Stomach (tissue), 4 donors: ENCODE data around the gene RFX2.

Experiments
- CTCF ChIP-seq, 7 experiments: fragments of 450-650 bp in 4 of 7; fragments of 200-600 bp in 3 of 7; sonication (generic) in 3 of 7; IDR thresholded peaks; one replicate each; pipeline ENCODE4 v1.5.1; 2016 to 2019; ENCODE audit warnings: antibody characterized with exemption in 7 of 7, control low read depth in 2 of 7, mild to moderate bottlenecking in 1 of 7
- POLR2A ChIP-seq, 4 donors: fragments of 450-650 bp; IDR thresholded peaks; one replicate each; pipeline ENCODE4 v1.6.1; 2016; ENCODE audit warnings: antibody characterized with exemption in 4 of 4, control low read depth in 2 of 4, mild to moderate bottlenecking in 1 of 4, moderate library complexity in 1 of 4
- POLR2AphosphoS5 ChIP-seq, 3 donors: sonication (generic); formaldehyde crosslinking; IDR thresholded peaks; one replicate each; pipeline ENCODE4 v1.6.1; 2016; ENCODE audit warnings: antibody characterized with exemption in 3 of 3

- TF ChIP-seq POLR2A (IDR thresholded peaks at IDR 0.05) (no peak), POLR2AphosphoS5 (IDR thresholded peaks at IDR 0.05) (no peak), CTCF (IDR thresholded peaks at IDR 0.05) (no peak)
Observed at GRCh38 chr19:6056282-6056741, 54.0 kb downstream of the RFX2 start.
